K562 (cell line): ENCODE results near the gene ZNF234. TPM values are rescaled to one million over a fixed set of nuclear protein-coding genes. Genes with fewer than 3 reads are reported as not detected.

Experiments used
- AFF4 ChIP-seq: sonication (generic); formaldehyde crosslinking; IDR thresholded peaks from 2 replicates; pipeline ENCODE4 v1.8.0; 2023; ENCODE audit warnings: mild to moderate bottlenecking, missing genetic modification reagents
- ATF1 ChIP-seq, 2 experiments: fragments of 450-650 bp in 1 of 2; IDR thresholded peaks; 2 replicates each; pipeline ENCODE4 v1.6.1; 2016; ENCODE audit warnings: missing compliant biosample characterization in 1 of 2, missing genetic modification characterization in 1 of 2
- JUN ChIP-seq, 2 experiments: sonication (generic) in 1 of 2; formaldehyde crosslinking in 1 of 2; IDR thresholded peaks; 2 replicates each; pipeline versions ENCODE4 v1.6.1 to v1.8.0; 2012 to 2022; ENCODE audit warnings: borderline replicate concordance in 2 of 2, mild to moderate bottlenecking in 2 of 2, improper control_type of control experiment in 1 of 2, low read depth in 1 of 2, low read length in 1 of 2, missing genetic modification reagents in 1 of 2
- L3MBTL2 ChIP-seq: fragments of 450-650 bp; IDR thresholded peaks from 2 replicates; pipeline ENCODE4 v1.6.1; 2016; ENCODE audit warnings: mild to moderate bottlenecking, moderate library complexity
- POU5F1 ChIP-seq: fragments of 150-350 bp; IDR thresholded peaks from 2 replicates; pipeline ENCODE4 v1.6.1; 2014; ENCODE audit warnings: borderline replicate concordance, low read length, low read depth, mild to moderate bottlenecking; ENCODE audit not compliant: partially characterized antibody
- PRDM10 ChIP-seq: fragments of 450-650 bp; IDR thresholded peaks from 2 replicates; pipeline ENCODE4 v1.6.1; 2018; ENCODE audit not compliant: partially characterized antibody
- RBBP5 ChIP-seq: fragments of 200-600 bp; sonication (generic); IDR thresholded peaks from 2 replicates; pipeline ENCODE4 v1.6.1; 2012; ENCODE audit warnings: borderline replicate concordance, mild to moderate bottlenecking, low read length, control low read depth, inconsistent platforms; ENCODE audit not compliant: insufficient read depth, poor library complexity, severe bottlenecking
- SMAD3 ChIP-seq: fragments of 450-650 bp; formaldehyde crosslinking; conservative IDR thresholded peaks from 2 replicates; pipeline ENCODE4 v1.4.0; 2020; ENCODE audit warnings: mild to moderate bottlenecking
- ZKSCAN8 ChIP-seq: fragments of 200-800 bp; sonication (Bioruptor generic); IDR thresholded peaks from 2 replicates; pipeline ENCODE4 v1.6.1; 2016; ENCODE audit warnings: missing genetic modification characterization, missing compliant biosample characterization
- ZNF174 ChIP-seq: fragments of 250-450 bp; sonication (Bioruptor Pico); IDR thresholded peaks from 2 replicates; pipeline ENCODE4 v1.4.0; 2020; ENCODE audit warnings: mild to moderate bottlenecking
- ZNF197 ChIP-seq: fragments of 200-800 bp; sonication (Bioruptor generic); IDR thresholded peaks from 2 replicates; pipeline ENCODE4 v1.6.1; 2016; ENCODE audit warnings: low read depth, missing genetic modification characterization, missing compliant biosample characterization
- ZNF212 ChIP-seq: fragments of 450-650 bp; formaldehyde crosslinking; IDR thresholded peaks from 2 replicates; pipeline ENCODE4 v1.4.0; 2020; ENCODE audit warnings: mild to moderate bottlenecking
- ZNF592 ChIP-seq: fragments of 450-650 bp; IDR thresholded peaks from 2 replicates; pipeline ENCODE4 v1.6.1; 2017; ENCODE audit warnings: antibody characterized with exemption, mild to moderate bottlenecking
- polyA plus RNA-seq, 8 experiments: library from polyadenylated mRNA; depleted of rRNA in 4 of 8; stranded (reverse) in 5 of 8; unstranded in 3 of 8; fragments of >200 nt; fragmentation: Nextera tagmentation in 2 of 8; fragmentation: Illumina TruSeq in 1 of 8; extraction: Ambion mirVana in 2 of 8; extraction: Trizol in 1 of 8; gene quantifications; 2 replicates each; pipeline versions ENCODE4 v1.2.1 to v1.2.3, GENCODE V29; 2011 to 2014; ENCODE audit warnings: inconsistent platforms in 1 of 8, missing spikeins in 1 of 8
- total RNA-seq, 7 experiments: library from RNA; depleted of rRNA in 6 of 7; stranded (reverse); fragments of >200 nt in 6 of 7; fragmentation: Illumina TruSeq in 2 of 7; extraction: Trizol in 2 of 7; gene quantifications; 2 replicates each; pipeline versions ENCODE4 v1.2.1 to v1.2.3, GENCODE V29; 2011 to 2021; ENCODE audit warnings: low replicate concordance in 1 of 7

ZNF234 gene
- total and polyA plus RNA-seq, 9 of the 15 experiments (the other 6 are each of a cell fraction or from before 2014, with no cell fraction given), result 0.82 to 2.9 (median 1.5) TPM

GRCh38 chr19:44113138-44113783, 28.1 kb upstream of the ZNF234 start, which contains the start of gene ZNF225 (continued):
- TF ChIP-seq AFF4 (0 out of 2 replicates have a peak, but pooled peaks have one; percentile 27), L3MBTL2 (peak; percentile 54), SMAD3 (CRISPR knock-in tag) (0 out of 2 replicates have a peak, but pooled peaks have one; percentile 50), ZKSCAN8 (CRISPR knock-in tag) (no peak), POU5F1 (peak; percentile 83), JUN (IDR thresholded peaks at IDR 0.05; ENCODE audit: borderline replicate concordance, low read depth, low read length) (peak; percentile 39; the same call in 1 of the 2 replicates), JUN (CRISPR knock-in tag; IDR thresholded peaks at IDR 0.05; ENCODE audit: borderline replicate concordance) (no peak), ZNF212 (CRISPR knock-in tag) (no peak), ZNF592 (peak; percentile 52; the same call in 1 of the 2 replicates), ATF1 (CRISPR knock-in tag; IDR thresholded peaks at IDR 0.05) (no peak), ATF1 (tag; IDR thresholded peaks at IDR 0.05) (peak; percentile 90), ZNF197 (peak; percentile 92), ZNF174 (CRISPR knock-in tag) (no peak), PRDM10 (peak; percentile 63), RBBP5 (peak; percentile 52)
